HEK293 (cell line): ENCODE measurements around the gene CYB5R4.

ENCODE experiments used
- ZFP3 ChIP-seq: fragments of 450-650 bp; formaldehyde crosslinking; IDR thresholded peaks from 2 replicates; pipeline ENCODE4 v1.5.1; 2016; ENCODE audit warnings: low read depth, missing biosample characterization, missing genetic modification characterization
- ZNF366 ChIP-seq: fragments of 450-650 bp; formaldehyde crosslinking; conservative IDR thresholded peaks from 2 replicates; pipeline ENCODE4 v1.5.1; 2016; ENCODE audit warnings: missing biosample characterization, missing genetic modification characterization
- ZNF488 ChIP-seq: fragments of 450-650 bp; formaldehyde crosslinking; IDR thresholded peaks from 2 replicates; pipeline ENCODE4 v1.5.1; 2016; ENCODE audit warnings: missing biosample characterization, missing genetic modification characterization
- TF ChIP-seq, protein P1 (sequence below): fragments of 450-650 bp; formaldehyde crosslinking; IDR thresholded peaks from 2 replicates; pipeline ENCODE4 v1.5.1; 2016; ENCODE audit warnings: missing biosample characterization, missing genetic modification characterization

DNA sequence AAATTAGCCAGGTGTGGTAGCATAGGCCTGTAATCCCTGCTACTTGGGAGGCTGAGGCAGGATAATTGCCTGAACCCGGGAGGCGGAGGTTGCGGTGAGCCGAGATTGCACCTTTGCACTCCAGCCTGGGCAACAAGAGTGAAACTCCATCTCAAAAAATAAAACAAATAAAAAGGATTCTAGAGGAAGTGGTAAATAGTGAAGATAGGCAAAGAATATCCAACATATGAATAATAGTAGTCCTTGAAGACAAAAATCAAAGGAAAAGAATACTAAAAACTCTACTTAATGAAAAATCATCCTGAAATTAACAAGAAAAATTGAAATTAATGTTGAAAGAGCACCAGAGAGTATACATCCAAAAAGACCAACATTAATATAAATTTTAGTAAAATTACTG lies 107.0 kb downstream of the CYB5R4 start:
- no peak for TF ChIP-seq ZFP3
- TF ChIP-seq, protein P1, sequence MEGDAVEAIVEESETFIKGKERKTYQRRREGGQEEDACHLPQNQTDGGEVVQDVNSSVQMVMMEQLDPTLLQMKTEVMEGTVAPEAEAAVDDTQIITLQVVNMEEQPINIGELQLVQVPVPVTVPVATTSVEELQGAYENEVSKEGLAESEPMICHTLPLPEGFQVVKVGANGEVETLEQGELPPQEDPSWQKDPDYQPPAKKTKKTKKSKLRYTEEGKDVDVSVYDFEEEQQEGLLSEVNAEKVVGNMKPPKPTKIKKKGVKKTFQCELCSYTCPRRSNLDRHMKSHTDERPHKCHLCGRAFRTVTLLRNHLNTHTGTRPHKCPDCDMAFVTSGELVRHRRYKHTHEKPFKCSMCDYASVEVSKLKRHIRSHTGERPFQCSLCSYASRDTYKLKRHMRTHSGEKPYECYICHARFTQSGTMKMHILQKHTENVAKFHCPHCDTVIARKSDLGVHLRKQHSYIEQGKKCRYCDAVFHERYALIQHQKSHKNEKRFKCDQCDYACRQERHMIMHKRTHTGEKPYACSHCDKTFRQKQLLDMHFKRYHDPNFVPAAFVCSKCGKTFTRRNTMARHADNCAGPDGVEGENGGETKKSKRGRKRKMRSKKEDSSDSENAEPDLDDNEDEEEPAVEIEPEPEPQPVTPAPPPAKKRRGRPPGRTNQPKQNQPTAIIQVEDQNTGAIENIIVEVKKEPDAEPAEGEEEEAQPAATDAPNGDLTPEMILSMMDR (tag by site-specific recombination) = no peak
- no peak for TF ChIP-seq ZNF366 (tag by site-specific recombination)
- no peak for TF ChIP-seq ZNF488
